ENCODE results near the gene TOB1. TPM values are rescaled to one million over a fixed set of nuclear protein-coding genes. Genes with fewer than 3 reads are reported as not detected.
A peak's percentile ranks its signal among the peaks of the same experiment; 100 is the strongest.

The TOB1 gene
- total RNA-seq, 1 donor from 2014 or later = 43.9 TPM

GRCh38 chr17:50884439-50885311, 18.5 kb upstream of the TOB1 start:
- H3K4me3 Mint-ChIP-seq (ENCODE audit: low read depth) = no peak overlapping the region
- no peaks in the 10 kb centered on the region for H3K36me3 Mint-ChIP-seq (ENCODE audit: insufficient read depth)
- no peaks in the 10 kb centered on the region for H3K27me3 Mint-ChIP-seq
- no peak for TF ChIP-seq CTCF (IDR thresholded peaks at IDR 0.05; ENCODE audit: unreplicated experiment)
- peak overlapping the region; percentile 88 for H3K27ac Mint-ChIP-seq
- H3K4me1 Mint-ChIP-seq (ENCODE audit: low read depth) = peaks cover 21% of the 10 kb centered on the region
- DNase-seq (ENCODE audit: low spot score, unreplicated experiment) = no peak
- H3K9me3 Mint-ChIP-seq (ENCODE audit: low read depth) = no peaks in the 10 kb centered on the region

DNA sequence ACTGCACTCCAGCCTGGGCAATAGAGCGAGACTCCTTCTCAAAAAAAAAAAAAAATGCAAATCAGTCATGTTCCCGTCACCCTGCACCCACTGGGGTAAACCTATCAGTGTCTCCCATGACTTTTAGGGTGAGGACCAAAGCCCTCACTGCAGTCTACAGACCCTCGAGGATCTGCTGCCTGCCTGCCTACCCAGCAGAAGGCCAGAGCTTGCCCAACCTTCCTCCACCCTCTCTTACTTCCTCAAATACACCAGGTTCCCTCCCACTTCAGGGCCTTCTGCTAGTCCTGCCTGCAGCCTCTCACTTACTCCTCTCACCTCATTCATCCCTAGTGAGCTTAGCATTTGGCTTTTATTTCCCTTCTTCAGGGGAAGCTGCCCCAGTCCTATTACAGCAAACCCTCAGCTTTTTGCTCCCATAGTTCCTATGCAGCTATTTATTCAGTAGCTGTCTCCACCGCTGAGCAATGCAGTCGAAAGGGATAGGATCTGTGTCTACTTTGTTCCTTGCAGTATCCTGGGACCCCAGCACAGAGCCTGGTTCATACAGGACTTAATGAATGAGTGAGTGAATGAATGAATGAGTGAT, 17.8 kb upstream of the TOB1 start:
- H3K27ac Mint-ChIP-seq = peak overlapping the region; percentile 88
- H3K4me1 Mint-ChIP-seq (ENCODE audit: low read depth) = peaks cover 20% of the 10 kb centered on the region
- no peaks in the 10 kb centered on the region for H3K36me3 Mint-ChIP-seq (ENCODE audit: insufficient read depth)
- no peak overlapping the region for H3K4me3 Mint-ChIP-seq (ENCODE audit: low read depth)
- no peaks in the 10 kb centered on the region for H3K27me3 Mint-ChIP-seq
- H3K9me3 Mint-ChIP-seq (ENCODE audit: low read depth) = no peaks in the 10 kb centered on the region
- no peak for DNase-seq (ENCODE audit: low spot score, unreplicated experiment)
- TF ChIP-seq CTCF (IDR thresholded peaks at IDR 0.05; ENCODE audit: unreplicated experiment) = no peak

GRCh38 chr17:50882851-50883250, 16.7 kb upstream of the TOB1 start:
- Mint-ChIP-seq H3K4me3 (ENCODE audit: low read depth) (no peak overlapping the region), H3K27ac (no peak overlapping the region), H3K4me1 (ENCODE audit: low read depth) (peaks cover 18% of the 10 kb centered on the region), H3K36me3 (ENCODE audit: insufficient read depth) (no peaks in the 10 kb centered on the region), H3K9me3 (ENCODE audit: low read depth) (no peaks in the 10 kb centered on the region), H3K27me3 (no peaks in the 10 kb centered on the region)
- DNase-seq (ENCODE audit: low spot score, unreplicated experiment) = no peak
- TF ChIP-seq CTCF (IDR thresholded peaks at IDR 0.05; ENCODE audit: unreplicated experiment) = no peak

- H3K27ac Mint-ChIP-seq = no peak overlapping the region
- H3K9me3 Mint-ChIP-seq (ENCODE audit: low read depth) = no peaks in the 10 kb centered on the region
- no peaks in the 10 kb centered on the region for H3K36me3 Mint-ChIP-seq (ENCODE audit: insufficient read depth)
- no peak for TF ChIP-seq CTCF (IDR thresholded peaks at IDR 0.05; ENCODE audit: unreplicated experiment)
- H3K4me1 Mint-ChIP-seq (ENCODE audit: low read depth) = peaks cover 8% of the 10 kb centered on the region
- H3K27me3 Mint-ChIP-seq = no peaks in the 10 kb centered on the region
- DNase-seq (ENCODE audit: low spot score, unreplicated experiment) = no peak
- no peak overlapping the region for H3K4me3 Mint-ChIP-seq (ENCODE audit: low read depth)
Observed at GRCh38 chr17:50881182-50881581, 15.0 kb upstream of the TOB1 start.

DNA sequence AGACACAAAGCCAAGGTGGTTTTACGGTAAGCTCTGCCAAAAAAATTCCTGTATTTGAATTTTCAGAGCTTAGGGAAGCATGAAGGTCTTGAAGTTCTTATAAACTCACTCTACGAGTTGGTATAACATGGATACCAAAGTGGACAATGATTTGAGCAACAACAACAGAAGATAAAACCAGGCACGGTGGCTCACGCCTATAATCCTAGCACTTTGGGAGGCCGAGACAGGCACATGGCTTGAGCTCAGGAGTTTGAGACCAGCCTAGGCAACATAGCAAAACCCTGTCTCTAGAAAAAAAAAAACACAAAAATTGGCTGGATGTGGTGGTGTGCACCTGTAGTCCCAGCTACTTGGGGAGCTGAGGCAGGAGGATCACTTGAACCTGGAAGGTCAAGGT, 12.9 kb upstream of the TOB1 start:
- no peaks in the 10 kb centered on the region for H3K27me3 Mint-ChIP-seq
- no peaks in the 10 kb centered on the region for H3K36me3 Mint-ChIP-seq (ENCODE audit: insufficient read depth)
- no peak overlapping the region for H3K4me3 Mint-ChIP-seq (ENCODE audit: low read depth)
- DNase-seq (ENCODE audit: low spot score, unreplicated experiment) = no peak
- peaks cover 7% of the 10 kb centered on the region for H3K4me1 Mint-ChIP-seq (ENCODE audit: low read depth)
- TF ChIP-seq CTCF (IDR thresholded peaks at IDR 0.05; ENCODE audit: unreplicated experiment) = no peak
- no peak overlapping the region for H3K27ac Mint-ChIP-seq
- no peaks in the 10 kb centered on the region for H3K9me3 Mint-ChIP-seq (ENCODE audit: low read depth)

Measured in progenitor cell of endocrine pancreas (in vitro differentiated cells).